ENCODE measurements around the gene TMEM80.

- TF ChIP-seq POLR2A (IDR thresholded peaks at IDR 0.05), result no peak
- no peak for TF ChIP-seq CTCF (IDR thresholded peaks at IDR 0.05)
- no peak for TF ChIP-seq EP300 (IDR thresholded peaks at IDR 0.05)
Measured at GRCh38 chr11:656426-656825, 39.2 kb upstream of the TMEM80 start.

Measured in tibial nerve (tissue), 4 donors.